Measurements from ENCODE around the gene FOXO3.

FOXO3 gene

GRCh38 chr6:108576709-108577108 is 16.0 kb downstream of the FOXO3 start:
- no peak for DNase-seq

GRCh38 chr6:108578166-108578565 is 17.4 kb downstream of the FOXO3 start:
- no peak for DNase-seq

- DNase-seq = no peak
These were observed 18.0 kb downstream of the FOXO3 start for GRCh38 chr6:108578595-108579327.

GRCh38 chr6:108579328-108579721 is 18.6 kb downstream of the FOXO3 start:
- no peak for DNase-seq

GRCh38 chr6:108580646-108581045 is 19.9 kb downstream of the FOXO3 start:
- no peak for DNase-seq

GRCh38 chr6:108581237-108581931 is 20.7 kb downstream of the FOXO3 start:
- DNase-seq = no peak

- no peak for DNase-seq
These were observed 21.3 kb downstream of the FOXO3 start for GRCh38 chr6:108581932-108582475.

GRCh38 chr6:108582618-108583017 is 21.9 kb downstream of the FOXO3 start:
- DNase-seq = no peak

- no peak for DNase-seq
These were observed 23.6 kb downstream of the FOXO3 start for GRCh38 chr6:108584323-108584722.

GRCh38 chr6:108585359-108585758 is 24.6 kb downstream of the FOXO3 start:
- no peak for DNase-seq

GRCh38 chr6:108585921-108586536 is 25.3 kb downstream of the FOXO3 start:
- DNase-seq = no peak

- no peak for DNase-seq
These were observed 26.7 kb downstream of the FOXO3 start for GRCh38 chr6:108587258-108588059.

- DNase-seq = no peak
These were observed 27.9 kb downstream of the FOXO3 start for GRCh38 chr6:108588586-108588985.

GRCh38 chr6:108589244-108589791 is 28.6 kb downstream of the FOXO3 start:
- DNase-seq = no peak

- no peak for DNase-seq
These were observed 30.5 kb downstream of the FOXO3 start for GRCh38 chr6:108591040-108591816.

- peak; percentile 39 for DNase-seq
These were observed 31.9 kb downstream of the FOXO3 start for GRCh38 chr6:108592371-108593337.

GRCh38 chr6:108594151-108594550 is 33.4 kb downstream of the FOXO3 start:
- DNase-seq = no peak

- DNase-seq = no peak
These were observed 33.9 kb downstream of the FOXO3 start for GRCh38 chr6:108594640-108595039.

- no peak for DNase-seq
These were observed 36.2 kb downstream of the FOXO3 start for GRCh38 chr6:108596956-108597355.

- no peak for DNase-seq
These were observed 37.0 kb downstream of the FOXO3 start for GRCh38 chr6:108597572-108598304.
